HG02981 (cell line): Measurements from ENCODE around the gene ATOH8.

Experiments
- ATAC-seq: cut with Tn5 transposase; IDR thresholded peaks from one replicate; pipeline ENCODE4 v1.9.1; 2021; ENCODE audit warnings: mild to moderate bottlenecking, moderate library complexity; ENCODE audit not compliant: unreplicated experiment

Gene ATOH8

GRCh38 chr2:85753035-85753524 is 711 bp upstream of the ATOH8 start:
- no peak for ATAC-seq

DNA sequence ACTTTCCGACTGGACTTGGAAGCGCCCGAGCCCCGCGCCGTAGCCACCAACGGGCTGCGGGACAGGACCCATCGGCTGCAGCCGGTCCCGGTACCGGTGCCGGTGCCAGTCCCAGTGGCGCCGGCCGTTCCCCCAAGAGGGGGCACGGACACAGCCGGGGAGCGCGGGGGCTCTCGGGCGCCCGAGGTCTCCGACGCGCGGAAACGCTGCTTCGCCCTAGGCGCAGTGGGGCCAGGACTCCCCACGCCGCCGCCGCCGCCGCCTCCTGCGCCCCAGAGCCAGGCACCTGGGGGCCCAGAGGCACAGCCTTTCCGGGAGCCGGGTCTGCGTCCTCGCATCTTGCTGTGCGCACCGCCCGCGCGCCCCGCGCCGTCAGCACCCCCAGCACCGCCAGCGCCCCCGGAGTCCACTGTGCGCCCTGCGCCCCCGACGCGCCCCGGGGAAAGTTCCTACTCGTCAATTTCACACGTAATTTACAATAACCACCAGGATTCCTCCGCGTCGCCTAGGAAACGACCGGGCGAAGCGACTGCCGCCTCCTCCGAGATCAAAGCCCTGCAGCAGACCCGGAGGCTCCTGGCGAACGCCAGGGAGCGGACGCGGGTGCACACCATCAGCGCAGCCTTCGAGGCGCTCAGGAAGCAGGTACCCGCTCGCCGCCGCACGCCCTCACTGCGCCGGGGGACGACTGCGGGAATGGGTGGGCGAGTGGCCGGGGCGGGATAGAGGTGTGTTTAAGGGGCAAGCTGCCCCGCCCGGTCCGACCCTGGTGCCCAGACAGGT is 713 bp downstream of the ATOH8 start:
- ATAC-seq, result no peak

DNA sequence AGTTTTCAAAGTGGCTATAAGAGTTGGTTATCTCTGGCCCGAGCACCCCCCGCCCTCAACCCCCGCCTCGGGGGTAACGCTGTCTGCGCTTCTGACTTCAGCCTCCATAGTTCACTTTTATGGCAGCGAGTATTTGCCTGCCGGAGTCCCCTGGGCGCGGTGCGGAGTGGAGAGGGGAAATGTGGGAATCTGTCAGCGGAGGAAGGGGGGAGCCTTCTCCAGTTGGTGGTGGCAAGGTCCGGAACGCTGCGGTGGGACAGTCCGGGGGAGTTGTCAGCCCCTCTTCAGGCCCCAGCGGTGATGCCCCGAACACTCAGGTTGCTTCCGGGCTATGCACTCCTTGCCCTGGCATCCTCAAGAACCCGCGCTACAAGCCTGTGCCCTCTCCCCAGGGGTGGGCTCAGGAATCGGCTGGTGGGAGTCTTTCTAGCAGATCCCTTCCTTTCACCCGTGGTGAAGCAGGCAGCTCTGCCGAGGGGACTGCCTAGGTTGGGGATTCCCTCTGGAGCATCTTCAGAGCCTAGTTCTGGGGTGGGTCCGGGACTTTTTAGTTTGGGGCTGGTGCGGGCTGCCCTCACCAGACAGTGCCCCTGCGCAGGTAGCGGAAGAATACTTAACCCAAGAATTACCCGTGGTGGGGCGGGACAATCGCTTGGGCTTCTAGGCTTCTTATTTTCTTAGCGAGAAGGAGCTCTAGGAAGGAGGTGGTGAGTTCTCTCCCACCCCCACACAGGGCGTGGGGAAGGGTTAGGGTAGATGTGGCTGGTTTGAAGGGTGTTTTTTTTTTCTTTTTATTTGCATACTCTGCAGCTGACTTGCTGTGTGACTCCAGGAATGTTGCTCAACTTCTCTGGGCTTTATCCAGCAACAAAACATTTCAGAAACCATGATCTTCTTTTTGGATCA is 1.6 kb downstream of the ATOH8 start:
- ATAC-seq, result no peak

DNA sequence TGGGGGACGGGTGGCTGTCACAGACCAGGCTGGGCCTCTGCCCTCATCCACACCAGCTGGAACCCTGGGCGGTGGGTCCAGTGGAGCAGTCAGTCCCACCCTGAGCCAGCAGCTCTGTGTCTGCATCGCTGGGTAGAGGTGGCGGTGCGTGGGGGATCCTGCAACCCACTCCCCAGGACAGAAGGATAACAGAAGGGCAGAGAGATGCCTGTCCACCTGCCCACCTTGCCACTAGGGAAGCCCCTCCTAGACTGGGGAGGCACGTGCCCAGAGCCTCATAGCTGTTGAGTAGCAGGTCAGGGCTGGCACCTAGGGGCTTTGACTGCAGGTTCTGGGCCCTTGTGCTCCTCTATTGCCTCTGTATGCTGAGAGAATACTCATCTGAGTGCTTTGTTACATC is 2.4 kb downstream of the ATOH8 start:
- ATAC-seq, result no peak

DNA sequence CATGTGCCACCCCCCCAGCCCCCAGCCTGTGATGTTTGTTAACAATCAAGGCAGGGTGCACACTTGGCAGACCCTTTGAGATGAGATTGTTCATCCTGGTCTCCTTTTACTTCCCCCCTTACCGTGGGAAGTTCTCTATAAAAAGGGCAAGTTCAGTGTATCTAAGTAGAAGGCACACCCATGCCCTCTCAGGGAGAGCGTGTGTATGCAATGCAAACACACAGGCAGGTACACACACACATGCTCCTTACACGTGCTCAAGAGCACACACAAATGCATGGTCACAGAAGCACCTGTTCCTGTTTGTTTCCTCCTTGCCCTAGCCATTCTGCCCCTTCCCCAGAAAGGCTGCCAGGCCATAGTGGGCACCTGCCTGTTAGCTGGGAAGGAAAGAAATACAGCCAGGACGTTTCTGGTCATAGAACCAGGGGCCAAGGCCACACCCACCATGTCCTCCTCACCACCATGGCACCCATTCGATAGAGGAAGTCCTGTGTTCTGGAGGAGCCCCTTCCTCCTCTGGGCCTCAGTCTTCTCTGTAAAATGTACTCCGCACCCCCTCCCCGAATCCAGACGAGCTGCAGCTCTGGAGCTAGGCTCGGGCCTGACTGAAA is 3.1 kb downstream of the ATOH8 start:
- ATAC-seq, result no peak

- no peak for ATAC-seq
Observed at GRCh38 chr2:85757860-85758259, 4.1 kb downstream of the ATOH8 start.

GRCh38 chr2:85758361-85759256 is 4.8 kb downstream of the ATOH8 start:
- no peak for ATAC-seq

DNA sequence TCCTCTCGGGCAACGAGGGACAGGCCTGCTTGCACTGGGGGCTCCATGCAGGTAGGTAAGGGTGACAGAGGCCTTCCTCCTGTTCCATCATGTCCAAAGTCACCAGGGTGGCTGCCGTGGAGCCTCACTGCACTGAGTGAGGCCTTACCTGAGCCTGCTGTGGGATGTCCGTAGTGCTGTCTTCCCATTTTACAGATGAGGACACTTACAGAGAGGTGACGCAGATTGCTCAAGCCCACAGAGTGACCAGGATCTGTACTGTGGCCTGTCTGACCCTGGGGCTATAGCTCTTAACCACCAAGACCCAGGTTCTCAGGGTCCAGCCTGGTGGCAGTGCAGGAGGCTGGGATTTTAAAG is 5.4 kb downstream of the ATOH8 start:
- ATAC-seq, result no peak

- ATAC-seq, result no peak
Observed at GRCh38 chr2:85760371-85760770, 6.6 kb downstream of the ATOH8 start.

DNA sequence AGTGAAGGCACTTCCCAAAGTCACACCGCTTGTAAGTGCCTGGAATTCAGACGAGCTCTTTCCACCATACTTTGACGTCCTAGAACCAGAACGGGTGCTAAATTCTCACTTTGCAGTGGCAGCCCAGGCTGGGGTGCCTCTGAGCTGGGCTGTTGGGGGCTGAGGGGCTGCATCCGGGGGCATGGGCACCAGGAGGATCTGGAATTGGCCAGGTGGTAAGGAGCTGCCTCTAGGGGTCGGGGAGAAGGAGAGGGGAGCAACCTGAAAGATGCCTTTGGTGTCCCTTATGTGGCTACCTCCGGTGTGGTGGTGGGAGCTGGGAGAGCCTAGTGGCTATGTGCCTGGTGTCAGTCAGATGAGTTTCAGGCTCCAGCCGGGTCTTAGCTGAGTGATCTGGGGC is 7.1 kb downstream of the ATOH8 start:
- no peak for ATAC-seq

DNA sequence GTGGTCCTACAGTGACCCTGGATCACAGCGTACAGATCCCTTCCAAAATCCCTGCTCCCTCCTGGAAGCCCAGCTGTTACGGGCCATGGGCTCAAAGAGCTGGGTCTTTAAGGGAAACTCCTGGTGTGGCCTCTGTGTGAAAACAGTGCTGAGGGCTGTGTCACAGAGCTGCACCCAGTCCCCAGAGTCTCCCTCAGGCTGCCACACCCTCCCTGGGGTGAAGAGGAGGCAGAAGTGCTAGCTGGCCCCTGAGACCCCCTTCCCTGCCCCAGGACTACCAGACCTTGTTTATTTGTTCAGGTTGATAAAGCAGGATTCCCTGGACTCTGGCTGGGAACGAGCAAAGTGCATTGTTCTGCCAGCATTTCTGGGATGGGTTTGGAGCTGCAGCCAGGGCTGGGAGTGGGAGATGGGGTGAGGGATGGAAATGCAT is 7.7 kb downstream of the ATOH8 start:
- no peak for ATAC-seq

DNA sequence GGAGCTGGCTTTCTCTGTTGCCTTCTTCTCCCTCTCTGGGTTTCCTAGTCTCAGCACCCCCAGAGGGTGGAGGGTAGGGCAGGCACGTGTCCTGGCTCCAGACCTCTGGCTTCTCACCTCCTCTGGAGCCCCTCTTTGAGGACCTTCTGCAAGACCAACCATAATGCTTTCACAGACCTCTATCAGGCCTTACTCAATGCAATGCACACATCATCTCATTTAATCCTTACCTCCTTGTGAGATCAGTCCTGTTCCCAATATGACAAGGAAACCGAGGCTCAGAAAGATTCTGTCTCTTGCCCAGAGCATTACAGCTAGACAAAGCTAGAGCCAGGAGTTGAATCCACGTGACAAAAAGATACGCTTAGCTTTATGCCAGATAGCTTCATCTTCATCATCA is 8.2 kb downstream of the ATOH8 start:
- no peak for ATAC-seq

DNA sequence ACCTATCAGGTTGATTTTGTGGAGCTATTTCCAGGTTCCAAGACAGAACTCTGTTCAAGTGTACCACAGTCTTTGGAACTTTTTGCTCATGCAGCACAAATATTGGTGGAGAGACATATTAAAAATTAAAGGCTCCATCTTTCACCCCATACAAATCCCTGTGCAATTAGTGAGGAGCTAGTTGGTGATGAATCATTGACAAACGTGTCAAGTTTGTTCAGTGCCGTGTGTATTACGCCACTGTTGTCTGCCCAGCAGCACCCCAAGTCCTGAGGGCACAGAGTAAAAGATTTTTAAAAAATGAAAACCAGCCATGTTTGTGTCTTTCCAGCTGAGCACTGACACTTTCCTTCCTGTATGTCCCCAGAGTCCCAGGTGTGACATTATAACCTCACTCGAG is 9.3 kb downstream of the ATOH8 start:
- no peak for ATAC-seq

DNA sequence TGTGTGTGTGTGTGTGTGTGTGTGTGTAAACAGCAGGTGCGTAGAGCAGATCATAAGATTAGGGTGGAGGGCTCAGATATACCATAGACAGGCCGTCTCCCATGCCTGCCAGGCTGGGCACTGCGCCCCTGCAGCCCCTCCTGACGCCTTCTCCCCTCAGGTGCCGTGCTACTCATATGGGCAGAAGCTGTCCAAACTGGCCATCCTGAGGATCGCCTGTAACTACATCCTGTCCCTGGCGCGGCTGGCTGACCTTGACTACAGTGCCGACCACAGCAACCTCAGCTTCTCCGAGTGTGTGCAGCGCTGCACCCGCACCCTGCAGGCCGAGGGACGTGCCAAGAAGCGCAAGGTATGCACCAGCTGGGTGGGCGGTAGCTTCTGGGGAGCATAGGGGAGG is 10.0 kb downstream of the ATOH8 start:
- ATAC-seq, result no peak

GRCh38 chr2:85765081-85765731 is 11.4 kb downstream of the ATOH8 start:
- ATAC-seq, result no peak

GRCh38 chr2:85766229-85766628 is 12.4 kb downstream of the ATOH8 start:
- no peak for ATAC-seq

- ATAC-seq, result no peak
Observed at GRCh38 chr2:85767803-85768665, 14.2 kb downstream of the ATOH8 start.

GRCh38 chr2:85768713-85769112 is 14.9 kb downstream of the ATOH8 start:
- no peak for ATAC-seq
